NCI-H345 treated with DMSO at 0.1 percent for 48 hours (cell line): ENCODE data around the gene ARHGEF7.
"Not testable (repeated sequence)": the region's sequence is repeated elsewhere in the genome, so short reads cannot be mapped to it uniquely, and the experiment has no call there.

Source experiments
- DNase-seq: peaks from one replicate; lab custom pipeline; 2025; ENCODE audit not compliant: unreplicated experiment; lab: John Stamatoyannopoulos, UW

ARHGEF7 gene

DNA sequence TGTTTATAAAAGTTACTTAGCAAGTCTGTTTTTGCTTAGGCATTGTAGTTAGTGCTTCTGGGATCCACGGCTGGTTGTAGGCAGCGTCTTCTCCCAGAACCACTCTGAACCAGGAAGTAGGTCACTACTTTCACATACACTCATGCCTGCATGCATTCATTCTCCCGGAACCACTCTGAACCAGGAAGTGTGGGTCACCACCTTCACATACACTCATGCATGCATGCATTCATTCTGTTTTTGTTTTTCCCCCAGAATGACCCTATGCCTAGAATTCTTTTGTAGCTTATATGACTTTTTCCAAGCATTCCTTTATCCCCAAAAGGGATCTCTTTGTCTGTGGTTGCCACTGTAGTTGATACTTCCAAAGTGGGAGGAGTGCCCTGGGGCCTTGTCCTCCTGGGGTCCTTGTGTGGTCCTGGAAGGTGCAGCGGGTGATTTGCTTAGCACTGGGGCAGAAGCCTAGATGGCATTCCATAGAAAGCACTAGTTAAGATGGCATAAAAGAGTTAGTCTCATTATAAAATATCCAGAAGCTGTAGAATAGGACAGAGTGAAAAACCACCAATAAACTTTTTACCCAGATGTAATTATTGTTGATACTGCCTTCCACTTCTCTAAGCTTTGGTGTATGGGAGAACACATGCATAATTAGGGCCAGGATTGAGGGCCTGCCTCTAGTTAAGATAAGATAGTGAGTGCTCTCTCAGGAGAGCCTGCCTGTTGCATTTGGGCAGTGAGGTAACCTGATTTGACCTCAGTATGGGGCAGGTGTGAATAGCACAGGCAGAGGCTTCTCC is 136.7 kb downstream of the ARHGEF7 start:
- no peak for DNase-seq

DNA sequence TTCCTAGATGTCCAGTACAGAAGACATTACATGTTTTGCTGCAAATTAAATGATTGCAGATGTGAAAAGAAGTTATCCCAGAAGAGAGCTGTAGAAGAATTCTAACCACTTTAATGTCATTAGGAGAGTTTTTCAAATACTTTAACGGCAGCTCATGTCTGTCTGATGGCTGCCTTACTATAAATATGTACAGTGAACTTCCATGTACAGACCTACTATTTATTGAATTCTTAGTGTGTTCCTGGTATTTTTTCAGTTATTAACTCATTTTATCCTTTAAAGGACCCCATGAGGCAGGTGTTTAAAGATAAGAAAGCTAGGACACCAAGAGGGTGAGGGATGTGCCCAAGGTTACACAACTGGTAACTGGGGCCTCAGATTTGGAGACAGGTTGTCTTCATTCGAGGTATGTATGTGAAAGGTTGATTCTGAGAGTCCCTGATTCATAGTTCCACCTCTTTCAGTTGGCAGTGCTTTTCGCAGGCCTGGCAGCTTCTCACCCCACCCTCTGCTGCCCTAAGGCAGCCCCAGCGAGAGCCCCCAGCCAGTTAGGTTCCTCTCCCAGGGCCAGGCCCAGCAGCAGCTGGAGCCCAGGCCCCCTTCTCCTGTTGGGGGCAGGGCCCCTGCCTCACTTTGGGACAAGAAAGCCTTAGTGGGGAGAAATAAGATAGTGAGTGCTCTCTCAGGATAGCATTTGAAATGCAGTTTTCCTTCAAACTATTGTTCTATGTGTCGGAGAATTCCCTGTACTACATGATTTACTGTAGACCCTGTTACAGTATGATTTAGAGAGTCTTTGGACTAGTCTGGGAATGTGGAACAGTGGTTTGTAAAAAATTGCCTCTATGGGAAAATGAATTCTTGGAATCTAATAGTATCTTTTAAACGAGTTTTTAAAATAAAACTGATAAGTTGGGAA is 137.6 kb downstream of the ARHGEF7 start:
- DNase-seq = no peak

DNA sequence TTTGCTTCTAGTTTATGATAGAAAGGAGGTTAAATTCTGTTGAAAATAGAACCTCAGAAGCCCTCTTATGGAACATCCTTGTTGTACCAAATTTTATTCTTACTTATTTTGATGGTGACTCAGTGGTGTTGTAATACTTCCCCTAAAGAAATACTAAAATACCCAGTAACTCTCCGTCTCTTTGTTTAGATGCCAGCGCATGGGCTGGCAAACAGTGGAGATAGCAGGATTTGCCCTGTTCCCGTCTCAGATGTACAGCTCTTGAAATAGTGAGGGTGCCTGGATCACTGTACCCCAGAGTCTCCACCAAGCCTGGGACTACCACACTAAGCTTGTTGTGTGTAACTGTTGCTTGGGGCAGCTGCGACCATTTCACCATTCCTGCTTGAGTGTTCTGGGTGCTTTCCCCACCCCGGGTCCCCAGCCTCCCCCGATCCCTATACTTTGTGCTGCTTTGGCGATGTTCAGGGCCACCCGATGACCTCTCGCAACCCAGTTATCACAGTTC is 138.3 kb downstream of the ARHGEF7 start:
- DNase-seq = no peak

DNA sequence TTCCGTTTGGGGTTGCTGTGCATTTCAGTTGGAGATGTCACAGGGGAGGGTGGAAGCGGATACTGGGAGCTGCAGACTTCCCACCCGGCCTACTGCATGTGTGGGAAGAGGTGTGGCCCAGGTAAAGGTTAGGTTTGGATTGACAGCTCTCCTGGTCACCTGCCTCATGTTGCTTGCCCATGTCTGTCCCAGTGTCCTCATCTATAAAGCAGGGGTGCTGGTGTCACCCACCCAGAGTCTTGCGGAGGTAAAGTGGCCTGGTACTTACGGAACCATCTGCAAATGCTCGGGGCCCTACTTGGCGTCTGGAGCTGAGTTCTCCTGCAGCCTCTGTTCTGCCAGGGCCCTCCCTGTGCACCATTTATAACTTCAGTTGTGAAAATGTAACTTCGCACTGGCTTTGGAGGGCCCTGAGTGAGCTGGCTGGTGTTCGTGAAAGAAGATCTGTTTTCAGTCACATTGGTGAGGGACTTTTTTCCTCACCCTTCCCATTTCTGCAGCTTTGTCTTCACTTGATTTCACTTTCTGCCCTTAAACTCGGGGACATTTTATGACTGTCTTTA is 140.2 kb downstream of the ARHGEF7 start:
- no peak for DNase-seq

DNA sequence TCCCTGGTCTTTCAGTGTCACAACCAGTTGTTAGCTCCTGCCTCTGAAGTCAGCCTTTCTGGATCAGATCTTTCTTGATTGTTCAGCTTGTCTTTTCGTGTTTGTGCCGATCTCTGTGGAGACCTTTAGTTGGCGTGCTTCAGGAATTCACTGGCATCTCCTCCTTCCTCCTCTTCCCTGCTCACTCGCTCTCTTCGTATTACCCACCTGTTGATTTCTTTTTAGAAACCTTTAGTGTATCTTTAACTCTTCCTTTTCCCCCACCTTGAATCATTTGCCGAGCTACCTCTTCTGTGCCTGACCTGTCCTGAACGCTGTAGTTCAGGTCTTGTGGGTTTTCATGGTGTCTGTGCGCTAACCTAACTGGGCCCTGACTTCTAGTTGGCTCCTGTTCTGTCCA is 141.3 kb downstream of the ARHGEF7 start:
- no peak for DNase-seq

DNA sequence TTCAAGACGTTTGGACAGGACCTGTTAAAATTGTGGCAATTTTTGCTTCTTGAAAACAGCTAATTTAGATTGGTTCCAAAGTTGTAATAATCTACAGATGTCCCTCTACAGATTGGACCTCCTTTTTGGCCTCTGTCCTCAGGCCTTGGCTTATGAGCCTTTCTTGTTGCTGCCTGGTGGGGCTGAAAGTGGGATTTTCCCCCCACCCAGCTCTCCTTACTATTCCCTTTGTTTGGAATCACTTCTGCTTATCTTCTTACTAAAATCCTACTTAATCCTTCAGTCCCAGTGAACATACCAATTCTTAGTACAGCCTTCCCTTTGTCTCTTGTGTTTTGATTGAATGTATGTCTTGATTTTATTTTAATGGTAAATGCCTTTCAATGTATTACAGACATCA is 141.8 kb downstream of the ARHGEF7 start:
- no peak for DNase-seq

DNA sequence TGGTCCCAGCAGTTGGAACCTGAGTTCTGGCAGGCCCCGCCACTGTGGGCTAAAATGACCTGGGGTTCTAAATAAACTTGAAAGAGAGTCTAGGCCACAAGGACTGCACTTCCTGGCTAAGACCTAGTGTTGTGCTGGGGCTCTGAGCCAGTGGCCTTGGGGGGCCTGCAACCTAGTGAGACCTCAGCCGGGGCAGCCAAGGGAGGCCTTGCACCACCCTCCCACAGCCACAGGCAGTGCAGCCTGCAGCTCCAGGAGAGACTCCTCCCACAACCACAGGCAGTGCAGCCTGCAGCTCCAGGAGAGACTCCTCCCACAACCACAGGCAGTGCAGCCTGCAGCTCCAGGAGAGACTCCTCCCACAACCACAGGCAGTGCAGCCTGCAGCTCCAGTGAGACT is 142.8 kb downstream of the ARHGEF7 start:
- not testable (repeated sequence) for DNase-seq

DNA sequence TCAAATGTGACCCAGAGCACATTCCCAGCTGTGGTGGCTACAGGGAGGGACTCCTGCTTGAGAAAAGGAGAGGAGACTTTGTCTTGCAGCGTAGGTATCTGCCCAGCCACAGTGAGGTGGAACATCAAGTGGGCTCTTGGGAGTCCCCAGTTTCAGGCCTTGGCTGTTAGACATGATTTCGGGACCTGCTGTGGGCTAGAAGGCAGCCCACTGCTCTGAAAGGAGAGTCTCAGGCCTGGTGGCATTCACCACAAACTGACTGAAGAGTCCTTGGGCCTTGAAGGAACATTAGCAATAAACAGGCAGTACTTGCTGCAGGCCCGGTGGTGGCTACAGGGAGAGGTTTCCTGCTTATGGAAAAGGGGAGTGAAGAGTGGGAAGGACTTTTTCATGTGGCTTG is 143.5 kb downstream of the ARHGEF7 start:
- DNase-seq = no peak

DNA sequence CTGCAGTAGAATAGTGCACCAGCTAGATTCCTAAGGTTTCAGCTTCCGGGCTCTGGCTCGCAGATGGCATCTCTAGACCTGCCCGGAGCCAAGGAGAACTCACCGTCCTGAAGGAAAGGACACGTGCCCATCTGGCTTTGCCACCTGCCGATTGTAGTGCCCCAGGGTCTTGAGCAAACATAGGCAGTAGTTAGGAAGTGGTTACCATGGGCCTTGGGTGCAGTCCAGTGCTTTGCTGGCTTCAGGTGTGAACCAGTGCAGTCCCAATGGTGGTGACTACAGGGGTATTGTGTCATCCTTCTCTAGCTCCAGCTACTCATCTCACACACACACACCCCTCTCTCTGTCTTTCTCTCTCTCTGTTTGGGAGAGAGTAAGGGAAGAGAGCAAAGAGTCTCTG is 143.9 kb downstream of the ARHGEF7 start:
- no peak for DNase-seq

DNA sequence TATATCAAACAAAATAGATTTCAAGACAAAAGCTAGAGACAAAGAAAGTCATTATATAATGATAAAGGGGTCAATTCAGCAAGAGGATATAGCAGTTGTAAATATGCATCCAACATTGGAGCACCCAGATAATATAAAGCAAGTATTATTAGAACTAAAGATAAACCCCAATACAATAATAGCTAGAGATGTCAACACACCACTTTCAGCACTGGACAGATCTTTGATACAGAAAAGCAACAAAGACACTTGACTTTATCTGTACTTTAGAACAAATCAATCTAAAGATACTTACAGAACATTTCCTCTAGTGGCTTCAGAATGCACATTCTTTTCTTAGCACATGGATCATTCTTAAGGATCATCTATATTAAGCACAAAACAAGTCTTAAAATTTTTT is 146.2 kb downstream of the ARHGEF7 start:
- DNase-seq = no peak

DNA sequence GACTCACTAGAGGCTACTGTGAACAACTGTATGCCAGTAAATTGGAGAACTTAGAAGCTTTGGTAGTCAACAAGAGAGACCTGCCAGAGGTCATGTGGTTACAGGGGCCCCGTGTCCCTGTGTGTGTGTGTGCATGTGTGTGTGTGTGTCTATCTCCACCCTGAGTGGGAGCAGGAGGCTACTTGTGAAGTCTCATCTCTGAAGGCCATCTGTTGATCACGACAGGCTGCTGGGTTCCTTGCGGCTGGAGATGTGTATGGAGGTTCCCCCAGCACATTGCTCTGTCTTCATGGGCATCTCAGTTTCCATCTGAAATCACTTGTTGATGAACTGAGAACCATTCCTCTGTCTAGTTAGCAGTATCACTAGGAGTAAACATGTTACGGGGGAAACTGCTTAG is 147.2 kb downstream of the ARHGEF7 start:
- DNase-seq = no peak

DNA sequence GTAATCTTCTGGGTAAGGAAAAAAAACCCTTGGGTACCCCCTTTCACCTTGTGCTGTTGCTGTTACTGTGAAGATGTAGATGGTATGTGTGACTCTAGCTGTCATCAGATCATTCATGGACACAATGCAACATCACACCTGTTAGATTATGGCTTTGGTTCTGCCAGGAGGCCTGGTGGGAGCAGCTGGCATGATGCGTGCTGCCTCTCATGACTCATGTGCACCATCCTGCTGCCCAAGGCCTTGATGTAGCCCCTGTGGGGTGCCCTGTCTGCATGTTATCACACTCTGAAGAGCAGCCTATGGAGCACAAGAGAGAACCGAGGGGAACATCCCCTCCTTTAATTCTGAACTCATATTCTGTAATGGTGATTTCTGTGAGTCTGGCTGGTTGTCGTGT is 147.6 kb downstream of the ARHGEF7 start:
- no peak for DNase-seq

DNA sequence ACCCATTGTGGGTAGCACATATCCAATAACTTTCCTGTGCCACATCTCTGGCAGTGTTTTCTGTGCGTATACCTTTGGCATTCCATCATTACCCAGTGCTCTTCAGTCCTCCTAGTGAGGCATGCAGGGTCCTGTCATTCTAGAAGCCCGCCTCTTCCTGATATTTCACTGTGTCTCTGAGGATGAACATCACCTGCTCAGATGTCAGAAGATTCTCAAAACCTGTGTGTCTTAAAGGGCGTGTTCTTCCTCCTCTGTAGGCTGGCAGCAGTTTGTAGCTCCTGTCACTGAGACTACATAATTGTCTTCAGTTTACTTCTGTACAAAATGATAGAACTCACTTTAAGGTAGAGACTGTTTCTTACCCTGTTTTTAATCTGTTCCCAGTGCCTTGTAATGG is 148.5 kb downstream of the ARHGEF7 start:
- no peak for DNase-seq

DNA sequence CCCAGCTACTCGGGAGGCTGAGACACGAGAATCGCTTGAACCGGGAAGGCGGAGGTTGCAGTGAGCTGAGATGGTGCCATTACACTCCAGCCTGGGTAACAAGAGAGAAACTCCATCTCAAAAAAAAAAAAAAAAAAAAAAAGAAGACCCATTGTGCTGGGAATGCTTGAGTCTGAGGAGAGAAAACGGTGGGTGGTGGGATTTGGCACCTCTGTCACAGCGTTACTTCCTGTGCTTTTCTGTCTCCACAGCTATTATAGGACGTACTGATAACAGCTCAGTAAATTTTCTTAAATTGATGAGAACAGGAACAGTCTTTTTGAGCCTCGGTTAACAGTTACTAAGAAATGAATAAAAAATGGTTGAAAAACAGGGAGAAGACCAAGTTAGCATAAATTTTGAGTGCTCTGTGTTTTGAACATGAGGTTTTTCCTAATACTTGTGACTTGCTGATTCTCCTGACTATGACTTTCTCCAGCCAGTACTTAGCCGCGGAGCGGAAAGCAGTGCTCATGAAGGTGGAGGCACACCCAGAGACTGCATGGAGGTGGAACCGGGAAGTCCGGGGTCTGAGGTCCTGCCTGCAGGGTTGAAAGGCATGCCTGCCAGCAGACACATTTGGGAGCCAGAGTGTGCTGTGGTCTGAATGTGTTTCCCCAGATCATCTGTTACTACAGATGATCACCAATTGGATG is 150.0 kb downstream of the ARHGEF7 start:
- DNase-seq = no peak

DNA sequence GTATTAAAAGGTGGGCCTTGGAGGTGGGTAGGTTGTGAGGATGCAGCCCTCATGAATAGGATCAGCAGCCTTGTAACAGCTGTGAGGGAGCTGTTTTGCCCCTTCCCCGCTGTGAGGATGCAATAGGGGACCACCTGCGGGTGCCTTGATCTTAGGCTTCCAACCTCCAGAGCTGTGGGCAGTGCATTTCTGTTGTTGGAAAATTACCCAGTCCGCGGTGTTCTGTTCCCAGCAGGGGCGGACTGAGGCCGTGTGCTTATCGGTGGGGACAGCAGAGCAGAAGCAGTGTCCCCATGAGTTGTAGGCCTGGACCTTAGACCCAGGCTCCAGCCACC is 150.6 kb downstream of the ARHGEF7 start:
- DNase-seq = no peak

DNA sequence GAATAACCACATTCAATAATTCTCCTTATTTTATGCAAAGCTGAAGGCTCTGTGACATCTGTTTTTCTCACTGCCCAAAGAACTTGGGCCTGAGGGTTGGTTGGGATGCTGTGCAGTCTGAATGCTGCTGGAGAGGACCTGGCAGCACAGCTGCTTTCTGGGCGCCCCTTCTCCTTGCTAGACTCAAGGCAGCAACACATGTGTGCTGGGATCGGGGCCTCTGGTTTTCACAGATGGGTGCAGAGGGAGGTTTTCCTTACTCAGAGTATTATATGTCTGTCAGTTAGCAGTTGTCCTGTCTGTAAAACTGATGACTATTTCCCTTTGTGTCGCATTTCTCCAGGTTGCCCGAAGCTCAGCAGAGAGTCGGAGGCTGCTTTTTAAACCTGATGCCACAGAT is 152.1 kb downstream of the ARHGEF7 start:
- DNase-seq = no peak

DNA sequence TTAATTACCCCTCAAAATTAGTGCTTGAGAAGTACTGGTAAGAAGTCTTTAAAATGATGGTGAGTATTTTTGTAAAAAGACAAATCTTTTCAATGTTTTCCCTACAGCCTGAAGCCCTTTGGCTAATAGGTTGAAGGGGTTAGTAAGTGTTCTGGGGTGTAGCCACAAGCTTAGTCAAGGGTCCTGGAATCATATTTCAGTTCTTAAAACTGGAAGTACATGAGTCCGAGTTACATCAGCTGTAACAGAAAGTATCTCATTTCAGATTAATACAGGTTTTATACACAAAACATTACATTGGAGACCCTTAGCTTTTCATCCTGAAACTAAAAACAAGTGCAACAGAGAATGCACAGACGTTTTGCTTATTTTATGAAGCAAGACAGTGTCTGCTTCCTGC is 152.7 kb downstream of the ARHGEF7 start:
- DNase-seq = no peak

DNA sequence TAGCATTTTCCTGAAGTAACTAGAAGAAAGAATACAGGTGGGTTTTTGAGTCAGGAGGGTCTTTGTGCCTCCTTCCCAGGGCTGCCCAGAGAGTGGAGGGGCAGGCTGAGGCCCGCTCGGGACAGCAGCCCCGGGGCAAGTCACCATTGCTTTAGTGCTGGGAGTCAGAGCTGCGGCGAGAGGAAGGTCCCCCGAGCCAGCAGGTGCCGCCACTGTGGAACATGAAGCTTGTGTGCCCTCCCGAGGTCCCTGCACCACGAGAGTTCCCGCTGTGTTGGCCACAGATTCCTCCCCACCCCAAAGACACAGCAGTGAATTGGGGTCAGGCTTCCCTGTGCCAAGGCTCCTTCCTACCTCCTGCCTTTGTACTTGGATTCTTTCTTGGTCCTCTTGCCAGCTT is 154.4 kb downstream of the ARHGEF7 start:
- no peak for DNase-seq

DNA sequence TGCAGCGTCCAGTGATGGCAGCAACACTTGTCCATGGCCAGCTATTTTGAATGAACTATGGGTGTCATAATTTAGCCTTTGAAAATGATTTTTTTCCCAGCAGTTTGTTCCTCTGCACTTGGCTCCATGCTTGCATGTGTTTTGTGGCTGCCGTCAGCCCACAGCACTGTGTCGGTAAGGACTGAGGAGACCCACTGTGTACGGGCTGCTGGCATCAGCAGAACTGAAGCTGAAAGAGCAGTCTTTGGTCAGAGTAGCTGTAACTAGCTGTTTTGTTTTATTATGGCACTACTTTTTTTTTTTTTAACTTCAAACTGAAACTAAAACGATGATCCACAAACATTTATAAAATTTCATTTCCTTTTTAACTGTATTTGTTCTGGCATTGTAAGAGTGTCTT is 155.0 kb downstream of the ARHGEF7 start:
- DNase-seq = no peak

DNA sequence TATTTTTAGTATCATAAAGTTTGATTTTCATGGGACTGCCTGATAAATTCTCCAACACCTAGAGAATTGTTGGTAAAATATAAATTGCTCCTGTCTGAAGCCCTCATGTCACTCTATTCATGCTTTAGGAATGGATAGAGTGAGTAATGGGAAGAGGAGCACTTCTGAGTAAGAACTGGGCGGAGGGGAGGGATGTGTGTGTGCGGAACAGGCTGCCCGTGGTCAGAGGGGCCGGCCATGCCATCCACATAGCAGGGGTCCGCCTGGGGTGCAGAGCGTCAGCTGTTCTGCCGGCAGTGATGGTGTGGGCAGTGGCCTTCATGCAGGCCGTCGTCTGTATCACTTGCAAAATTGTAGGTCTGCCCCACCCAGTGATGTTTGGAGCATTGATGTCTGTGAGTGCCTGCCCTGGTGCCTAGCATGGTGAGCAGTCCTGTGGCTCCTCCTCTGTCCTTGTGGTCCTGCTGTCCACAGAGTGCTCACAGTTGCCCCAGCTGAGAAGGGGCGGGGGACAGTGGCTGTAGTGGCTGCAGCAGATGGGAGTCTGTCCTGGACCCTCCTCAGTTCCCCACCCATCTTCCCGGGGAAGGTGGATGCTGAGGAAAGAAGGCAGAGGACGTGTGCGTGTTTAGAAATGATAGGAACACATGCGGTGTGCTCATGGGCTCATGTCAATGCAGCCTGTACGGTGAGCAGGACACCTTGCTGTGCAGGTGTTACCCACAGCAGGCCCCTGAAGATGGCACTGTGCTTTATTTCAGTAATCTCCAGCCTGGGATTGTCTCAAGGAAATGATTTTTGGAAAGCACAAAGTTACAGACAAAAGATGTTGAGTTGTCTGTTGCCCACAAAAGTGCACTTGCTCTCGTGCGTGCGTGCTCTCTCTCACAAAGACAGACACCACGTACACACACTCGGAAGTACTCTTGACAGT is 155.9 kb downstream of the ARHGEF7 start:
- no peak for DNase-seq
